CD4-positive, alpha-beta T cell (primary cell): ENCODE measurements around the gene PDLIM7. TPM values are rescaled to one million over a fixed set of nuclear protein-coding genes. Genes with fewer than 3 reads are reported as not detected.

Source experiments
- ATAC-seq: fragments of 200-7000 bp; cut with Tn5 transposase; one replicate; pipeline ENCODE4 v1.10.0; 2022; ENCODE audit warnings: mild to moderate bottlenecking; ENCODE audit not compliant: poor library complexity
- CTCF ChIA-PET: fragments of 350-600 bp; sonication (Branson Sonifier 250); formaldehyde crosslinking; loops from one replicate; lab custom pipeline; 2021; ENCODE audit warnings: antibody characterized with exemption, inconsistent platforms; lab: Charles Lee
- POLR2A ChIA-PET: fragments of 350-600 bp; sonication (Branson Sonifier 250); formaldehyde crosslinking; loops from one replicate; lab custom pipeline; 2021; ENCODE audit warnings: antibody characterized with exemption, inconsistent platforms; lab: Charles Lee
- DNase-seq, 14 experiments: peaks; one replicate each; pipeline ENCODE4 v3.0.0-alpha.2; 2013 to 2020; ENCODE audit warnings: mixed read lengths in 2 of 14
- H3K27ac ChIP-seq, 2 donors: one replicate each; pipeline versions ENCODE4 v1.5.1 to v1.7.0; 2013; ENCODE audit warnings: low read length in 2 of 2, low read depth in 1 of 2, mild to moderate bottlenecking in 1 of 2
- H3K27me3 ChIP-seq, 2 experiments: 1 replicate in 1 of 2; 2 replicates in 1 of 2; pipeline versions ENCODE4 v1.6.1 to v1.7.0; 2013; ENCODE audit warnings: low read length in 2 of 2, control low read depth in 1 of 2, mild to moderate bottlenecking in 1 of 2, moderate library complexity in 1 of 2; ENCODE audit not compliant: insufficient read depth in 2 of 2, control insufficient read depth in 1 of 2
- H3K36me3 ChIP-seq: one replicate; pipeline ENCODE4 v1.6.1; 2013; ENCODE audit warnings: low read length, control low read depth; ENCODE audit not compliant: insufficient read depth
- H3K4me1 ChIP-seq: one replicate; pipeline ENCODE4 v1.6.1; 2013; ENCODE audit warnings: low read length, control low read depth; ENCODE audit not compliant: insufficient read depth
- H3K4me3 ChIP-seq: one replicate; pipeline ENCODE4 v1.5.1; 2013; ENCODE audit warnings: mild to moderate bottlenecking, low read length, moderate library complexity
- H3K9me3 ChIP-seq, 2 experiments: 1 replicate in 1 of 2; 2 replicates in 1 of 2; pipeline versions ENCODE4 v1.6.1 to v1.7.0; 2013; ENCODE audit warnings: low read length in 2 of 2, mild to moderate bottlenecking in 2 of 2, control low read depth in 1 of 2, moderate library complexity in 1 of 2; ENCODE audit not compliant: control insufficient read depth in 1 of 2, insufficient read depth in 1 of 2
- H3K27ac Mint-ChIP-seq: one replicate; pipeline ENCODE4 v1.8.0; 2020; ENCODE audit warnings: mixed read lengths
- H3K27me3 Mint-ChIP-seq: one replicate; pipeline ENCODE4 v1.8.0; 2021; ENCODE audit warnings: mixed read lengths
- H3K36me3 Mint-ChIP-seq: one replicate; pipeline ENCODE4 v1.8.0; 2021; ENCODE audit warnings: low read depth, mixed read lengths
- H3K4me1 Mint-ChIP-seq: one replicate; pipeline ENCODE4 v1.8.0; 2021; ENCODE audit warnings: low read depth, mixed read lengths
- H3K4me3 Mint-ChIP-seq: one replicate; pipeline ENCODE4 v1.8.0; 2020; ENCODE audit warnings: mild to moderate bottlenecking, mixed read lengths
- H3K9me3 Mint-ChIP-seq: one replicate; pipeline ENCODE4 v1.8.0; 2020; ENCODE audit warnings: mixed read lengths
- CTCF ChIP-seq: fragments of 200-600 bp; IDR thresholded peaks from one replicate; pipeline ENCODE4 v1.8.0; 2022; ENCODE audit warnings: antibody characterized with exemption, mild to moderate bottlenecking
- intact Hi-C, 2 experiments: fragments of 100-400 bp; cut with DNase I in 1 of 2; cut with micrococcal nuclease in 1 of 2; formaldehyde crosslinking; loops; one replicate each; pipeline versions ENCODE4 v1.15.1 to v1.9.0; 2023 to 2025; cut with DNase I, micrococcal nuclease
- total RNA-seq, 174 experiments: library from RNA in 2 of 174; stranded (reverse) in 2 of 174; gene quantifications; one replicate each; pipeline ENCODE4 v1.2.3 and lab custom pipeline; 2021 to 2026

The PDLIM7 gene
- total RNA-seq, 2 experiments from 2014 or later: 5.2 to 6.0 TPM

DNA sequence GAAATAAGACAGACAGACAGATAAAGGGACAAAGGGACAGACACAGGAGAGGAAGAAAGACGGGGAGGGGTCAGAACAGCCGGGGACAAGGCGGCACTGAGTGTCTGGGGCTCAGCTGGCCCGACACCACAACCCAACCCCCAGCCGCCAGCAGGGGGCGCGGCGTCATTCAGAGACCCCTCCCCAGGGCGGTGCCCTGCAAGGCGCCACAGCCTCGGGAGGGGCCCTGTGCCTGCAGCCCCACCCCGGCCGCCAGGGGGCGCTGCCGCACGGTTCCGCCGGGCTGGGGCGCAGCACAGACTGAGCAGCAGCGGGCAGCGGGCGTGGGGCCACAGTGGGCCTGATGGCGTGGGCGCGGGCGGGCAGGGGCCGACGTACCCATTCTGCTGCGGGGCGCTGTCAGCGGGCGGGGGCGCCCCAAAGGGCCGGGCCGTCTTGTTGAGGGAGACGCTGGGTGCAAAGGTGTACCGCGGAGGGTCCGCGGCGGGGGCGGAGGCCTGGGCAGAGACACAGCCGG lies 5.9 kb downstream of the PDLIM7 start:
- Mint-ChIP-seq H3K27me3 (no peaks in the 10 kb centered on the region), H3K9me3 (no peaks in the 10 kb centered on the region), H3K27ac (no peak overlapping the region), H3K4me3 (no peak overlapping the region), H3K4me1 (peaks cover 6% of the 10 kb centered on the region), H3K36me3 (peaks cover 5% of the 10 kb centered on the region)
- peak; percentile 60 for ATAC-seq
- H3K36me3 ChIP-seq: peaks cover 8% of the 10 kb centered on the region
- H3K4me3 ChIP-seq: no peak overlapping the region
- POLR2A ChIA-PET: no interaction called here
- intact Hi-C loops: no loop called here
- DNase-seq: peak in 3 of 14 experiments; percentile 23 to 62 (median 52)
- CTCF ChIA-PET: interaction anchor here (1.5 kb wide), 1 partner anchor 10 kb away, joined by 6 read pairs; no protein-coding TSS in a partner anchor
- no peak overlapping the region for H3K27ac ChIP-seq
- H3K27me3 ChIP-seq: no peaks in the 10 kb centered on the region
- no peaks in the 10 kb centered on the region for H3K9me3 ChIP-seq
- peaks cover 23% of the 10 kb centered on the region for H3K4me1 ChIP-seq
- no peak for TF ChIP-seq CTCF

DNA sequence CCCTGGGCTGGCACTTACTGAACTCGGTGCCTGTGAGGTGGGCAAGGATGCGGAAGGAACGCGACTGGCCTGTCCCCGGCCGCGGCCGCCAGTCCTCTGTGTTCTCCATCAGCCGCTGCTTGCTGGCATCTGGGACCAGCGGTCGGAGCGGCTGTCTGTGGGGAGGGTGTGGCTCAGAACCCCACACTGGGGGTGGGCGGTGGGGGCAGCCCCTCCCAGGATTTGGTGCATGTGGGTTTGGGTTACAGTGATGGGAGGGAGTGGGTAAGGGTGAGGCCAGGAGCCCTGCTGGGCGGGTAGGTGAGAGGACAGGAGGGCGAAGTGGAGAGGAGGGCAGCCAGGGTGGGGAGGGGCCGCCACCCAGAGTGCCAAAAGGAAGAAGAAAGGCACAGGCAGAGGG lies 6.4 kb downstream of the PDLIM7 start:
- no peaks in the 10 kb centered on the region for H3K9me3 ChIP-seq
- no peak overlapping the region for H3K27ac ChIP-seq
- CTCF ChIA-PET: no interaction called here
- peaks cover 18% of the 10 kb centered on the region for H3K4me1 ChIP-seq
- intact Hi-C loops: no loop called here
- POLR2A ChIA-PET: no interaction called here
- no peaks in the 10 kb centered on the region for H3K27me3 Mint-ChIP-seq
- DNase-seq: no peak
- H3K4me1 Mint-ChIP-seq: peaks cover 2% of the 10 kb centered on the region
- H3K4me3 Mint-ChIP-seq: no peak overlapping the region
- H3K36me3 ChIP-seq: peaks cover 8% of the 10 kb centered on the region
- no peaks in the 10 kb centered on the region for H3K9me3 Mint-ChIP-seq
- no peak for TF ChIP-seq CTCF
- H3K27me3 ChIP-seq: no peaks in the 10 kb centered on the region
- ATAC-seq: no peak
- H3K4me3 ChIP-seq: no peak overlapping the region
- H3K36me3 Mint-ChIP-seq: peaks cover 5% of the 10 kb centered on the region
- H3K27ac Mint-ChIP-seq: no peak overlapping the region

GRCh38 chr5:177490311-177490991 lies 7.0 kb downstream of the PDLIM7 start:
- Histone ChIP-seq H3K4me3 (no peak overlapping the region), H3K27ac (no peak overlapping the region), H3K27me3 (no peaks in the 10 kb centered on the region), H3K4me1 (peaks cover 14% of the 10 kb centered on the region), H3K36me3 (peaks cover 8% of the 10 kb centered on the region), H3K9me3 (no peaks in the 10 kb centered on the region)
- ChIA-PET POLR2A (interaction anchor here (1.1 kb wide), 1 partner anchor 117 kb away, joined by 3 read pairs; no protein-coding TSS in a partner anchor), CTCF (no interaction called here)
- Mint-ChIP-seq H3K27ac (no peak overlapping the region), H3K9me3 (no peaks in the 10 kb centered on the region), H3K36me3 (peaks cover 5% of the 10 kb centered on the region), H3K4me3 (no peak overlapping the region), H3K4me1 (no peaks in the 10 kb centered on the region), H3K27me3 (no peaks in the 10 kb centered on the region)
- DNase-seq: no peak
- intact Hi-C loops: no loop called here
- TF ChIP-seq CTCF: no peak
- ATAC-seq: no peak
